ENCODE data around the gene NRXN2. TPM values are rescaled to one million over a fixed set of nuclear protein-coding genes. Genes with fewer than 3 reads are reported as not detected.

NRXN2 gene
- total RNA-seq, 4 donors from 2014 or later: 1.6 to 4.2 (median 3.0) TPM

DNA sequence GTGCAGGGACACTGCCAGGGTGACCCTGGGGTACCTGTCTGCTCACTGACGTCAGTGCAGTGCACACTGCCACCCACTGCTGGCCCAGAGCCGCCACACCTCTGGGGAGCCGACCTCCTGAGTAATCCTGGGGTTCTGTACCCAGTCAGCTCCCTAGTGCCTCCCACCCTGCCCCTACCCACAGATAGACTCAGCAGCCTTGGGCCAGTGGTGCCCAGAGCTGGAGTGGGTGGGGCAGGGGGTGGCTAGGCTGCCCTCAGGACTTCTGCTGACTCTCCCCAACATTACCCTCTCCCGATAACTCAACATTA, 5.8 kb downstream of the NRXN2 start:
- Histone ChIP-seq H3K4me3 (no peak overlapping the region), H3K4me1 (peaks cover 0 to 16% (median 8%) of the 10 kb centered on the region in 4 donors), H3K27me3 (peaks cover 0 to 30% of the 10 kb centered on the region in 2 donors), H3K36me3 (no peaks in the 10 kb centered on the region), H3K9me3 (no peaks in the 10 kb centered on the region), H3K27ac (no peak overlapping the region)
- DNase-seq: no peak
- TF ChIP-seq CTCF (IDR thresholded peaks at IDR 0.05) (no peak), POLR2A (IDR thresholded peaks at IDR 0.05) (no peak)

GRCh38 chr11:64716473-64717267, 6.3 kb downstream of the NRXN2 start:
- Histone ChIP-seq H3K9me3 (no peaks in the 10 kb centered on the region), H3K4me3 (no peak overlapping the region), H3K4me1 (peaks cover 0 to 22% (median 10%) of the 10 kb centered on the region in 4 donors), H3K36me3 (no peaks in the 10 kb centered on the region), H3K27me3 (peaks cover 0 to 35% of the 10 kb centered on the region in 2 donors), H3K27ac (no peak overlapping the region)
- TF ChIP-seq POLR2A (IDR thresholded peaks at IDR 0.05) (no peak), CTCF (IDR thresholded peaks at IDR 0.05) (no peak)
- DNase-seq: no peak

DNA sequence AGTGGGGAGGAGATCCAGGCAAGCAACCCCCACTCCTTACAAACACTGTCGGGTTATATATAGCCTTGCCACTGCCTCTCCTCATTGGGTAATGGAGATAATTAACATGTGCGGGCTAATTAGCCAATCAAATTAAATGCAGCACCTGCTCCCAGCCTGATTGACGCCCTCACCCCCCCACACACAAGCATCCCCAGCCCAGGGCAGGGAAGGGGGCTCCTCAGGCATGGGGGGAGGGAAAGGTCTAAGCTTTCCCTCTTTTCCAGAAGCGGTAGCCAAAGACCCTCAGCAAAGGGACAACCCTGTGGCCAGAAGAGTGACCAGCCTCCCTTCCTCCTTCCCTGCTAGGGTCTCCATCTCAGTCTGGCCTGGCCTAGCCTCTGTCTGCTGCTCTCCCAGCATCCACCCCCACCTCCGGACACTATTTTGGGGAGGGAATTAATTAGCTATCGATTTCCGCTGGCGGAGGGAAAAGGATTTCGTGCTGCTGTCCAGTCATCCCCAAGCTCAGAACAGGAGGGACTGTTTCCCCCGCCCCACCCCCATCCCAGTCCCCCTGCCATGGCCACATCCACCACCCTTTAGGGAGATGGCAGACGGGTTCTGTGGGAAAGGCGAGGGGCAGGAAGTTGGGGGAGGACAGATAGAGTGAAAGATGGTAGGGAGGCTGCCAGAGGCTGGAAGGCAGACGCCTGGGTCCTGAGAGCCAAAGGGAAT, 7.1 kb downstream of the NRXN2 start:
- Histone ChIP-seq H3K27ac (no peak overlapping the region), H3K27me3 (peaks cover 0 to 43% of the 10 kb centered on the region in 2 donors), H3K36me3 (no peaks in the 10 kb centered on the region), H3K4me1 (peaks cover 0 to 22% (median 10%) of the 10 kb centered on the region in 4 donors), H3K4me3 (no peak overlapping the region), H3K9me3 (no peaks in the 10 kb centered on the region)
- TF ChIP-seq POLR2A (IDR thresholded peaks at IDR 0.05): no peak
- DNase-seq: no peak

DNA sequence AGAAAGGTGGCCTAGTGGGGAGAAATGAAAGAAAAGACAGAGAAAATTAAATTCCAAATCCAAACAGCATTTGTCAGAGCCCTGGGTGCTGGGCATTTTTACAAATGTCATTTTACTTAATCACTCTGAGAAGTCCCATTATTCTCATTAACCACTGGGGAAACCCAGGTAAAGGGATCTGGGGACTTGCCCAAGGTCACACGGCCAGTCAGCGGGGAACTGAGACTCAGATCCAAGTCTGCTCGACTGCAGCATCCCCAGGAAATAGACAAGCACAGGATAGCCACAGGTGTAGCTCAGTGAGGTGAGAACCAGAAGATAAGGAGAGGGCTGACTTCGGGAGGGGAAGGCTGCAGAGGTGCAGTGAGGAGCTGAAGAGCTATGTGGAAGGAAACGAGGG, 7.9 kb downstream of the NRXN2 start:
- no peaks in the 10 kb centered on the region for H3K36me3 ChIP-seq
- H3K9me3 ChIP-seq: no peaks in the 10 kb centered on the region
- peaks cover 0 to 49% of the 10 kb centered on the region in 2 donors for H3K27me3 ChIP-seq
- no peak overlapping the region for H3K4me3 ChIP-seq
- peaks cover 0 to 22% (median 10%) of the 10 kb centered on the region in 4 donors for H3K4me1 ChIP-seq
- no peak overlapping the region for H3K27ac ChIP-seq
- no peak for DNase-seq
- TF ChIP-seq CTCF (IDR thresholded peaks at IDR 0.05) (no peak), POLR2A (IDR thresholded peaks at IDR 0.05) (no peak)

DNA sequence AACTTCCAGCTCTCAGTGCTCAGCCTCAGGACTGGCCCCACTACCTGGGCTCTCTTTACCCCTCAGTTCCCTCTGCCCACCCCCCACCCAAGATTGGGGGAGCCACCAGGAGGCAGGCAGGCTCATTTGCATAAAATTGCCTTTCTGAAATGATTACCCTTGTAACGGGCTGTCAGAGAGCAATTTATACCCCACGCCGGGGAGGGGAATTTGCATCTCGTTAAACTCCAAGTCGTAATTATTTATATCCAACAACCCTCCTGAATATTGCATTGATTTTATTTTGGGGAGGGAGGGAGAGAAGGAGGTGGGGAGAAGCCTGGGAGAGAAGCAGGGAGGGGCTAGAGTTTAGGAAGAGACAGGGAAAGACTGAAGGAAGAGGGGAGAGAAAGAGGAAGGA, 8.3 kb downstream of the NRXN2 start:
- Histone ChIP-seq H3K4me3 (no peak overlapping the region), H3K36me3 (no peaks in the 10 kb centered on the region), H3K4me1 (peaks cover 0 to 22% (median 10%) of the 10 kb centered on the region in 4 donors), H3K27me3 (peaks cover 0 to 50% of the 10 kb centered on the region in 2 donors), H3K9me3 (no peaks in the 10 kb centered on the region), H3K27ac (no peak overlapping the region)
- TF ChIP-seq CTCF (IDR thresholded peaks at IDR 0.05) (no peak), POLR2A (IDR thresholded peaks at IDR 0.05) (no peak)
- no peak for DNase-seq

- DNase-seq: no peak
- Histone ChIP-seq H3K27ac (no peak overlapping the region), H3K4me3 (peak overlapping the region in 2 of 4 donors; percentile 14 to 31), H3K27me3 (peaks cover 0 to 50% of the 10 kb centered on the region in 2 donors), H3K4me1 (peaks cover 0 to 22% (median 10%) of the 10 kb centered on the region in 4 donors), H3K9me3 (no peaks in the 10 kb centered on the region), H3K36me3 (no peaks in the 10 kb centered on the region)
- TF ChIP-seq CTCF (IDR thresholded peaks at IDR 0.05) (no peak), POLR2A (IDR thresholded peaks at IDR 0.05) (no peak)
Measured at GRCh38 chr11:64713781-64714363, 9.1 kb downstream of the NRXN2 start.
